ENCODE results near the gene SUN1.

Gene SUN1

GRCh38 chr7:879093-879492 lies 46.8 kb downstream of the SUN1 start:
- DNase-seq: no peak

- DNase-seq: no peak
Measured at GRCh38 chr7:879706-880105, 47.4 kb downstream of the SUN1 start.

- DNase-seq: no peak
Measured at GRCh38 chr7:880450-880849, 48.2 kb downstream of the SUN1 start.

GRCh38 chr7:881441-882234 lies 49.4 kb downstream of the SUN1 start:
- DNase-seq: no peak

- no peak for DNase-seq
Measured at GRCh38 chr7:882336-883035, 50.2 kb downstream of the SUN1 start.

GRCh38 chr7:883055-884021 lies 51.1 kb downstream of the SUN1 start:
- DNase-seq: no peak

- DNase-seq: no peak
Measured at GRCh38 chr7:884191-885003, 52.1 kb downstream of the SUN1 start.

GRCh38 chr7:885261-885892 lies 53.1 kb downstream of the SUN1 start:
- no peak for DNase-seq

GRCh38 chr7:885893-886625 lies 53.8 kb downstream of the SUN1 start:
- DNase-seq: no peak

- DNase-seq: no peak
Measured at GRCh38 chr7:886626-887487, 54.6 kb downstream of the SUN1 start.

GRCh38 chr7:887488-887820 lies 55.2 kb downstream of the SUN1 start:
- DNase-seq: no peak

GRCh38 chr7:888081-889024 lies 56.1 kb downstream of the SUN1 start:
- no peak for DNase-seq

GRCh38 chr7:889025-889390 lies 56.7 kb downstream of the SUN1 start:
- DNase-seq: no peak

- DNase-seq: no peak
Measured at GRCh38 chr7:889391-889790, 57.1 kb downstream of the SUN1 start.

- DNase-seq: no peak
Measured at GRCh38 chr7:890868-891267, 58.6 kb downstream of the SUN1 start.

- DNase-seq: no peak
Measured at GRCh38 chr7:891291-891690, 59.0 kb downstream of the SUN1 start.

GRCh38 chr7:891805-892204 lies 59.5 kb downstream of the SUN1 start:
- no peak for DNase-seq

- DNase-seq: no peak
Measured at GRCh38 chr7:892648-893593, 60.6 kb downstream of the SUN1 start.
